SK-N-SH (cell line): ENCODE data around the gene OR2T4. TPM values are rescaled to one million over a fixed set of nuclear protein-coding genes. Genes with fewer than 3 reads are reported as not detected.

ENCODE experiments used
- CTCF ChIA-PET: fragments of 300-600, 350-600 bp; formaldehyde crosslinking; extraction: SDS; loops from one replicate; lab custom pipeline; 2021; lab: Yijun Ruan, JAX
- POLR2A ChIA-PET: fragments of 350-600 bp; sonication (Branson Sonifier 250); formaldehyde crosslinking; extraction: SDS; loops from one replicate; lab custom pipeline; 2020; ENCODE audit warnings: antibody characterized with exemption, inconsistent platforms; lab: Yijun Ruan, JAX
- DNase-seq: peaks from one replicate; pipeline ENCODE4 v3.0.0; 2012
- H2AFZ ChIP-seq: fragments of 200-600 bp; sonication (generic); 2 replicates; pipeline ENCODE4 v1.8.1; 2016; ENCODE audit warnings: antibody characterized with exemption, mild to moderate bottlenecking, low read depth
- H3F3A ChIP-seq: fragments of 200-600 bp; sonication (generic); replicated peaks from 2 replicates; pipeline ENCODE3; 2016; ENCODE audit warnings: antibody characterized with exemption, mild to moderate bottlenecking; ENCODE audit not compliant: insufficient read depth
- H3K27ac ChIP-seq, 2 experiments: fragments of 200-500 bp in 1 of 2; fragments of 200-600 bp in 1 of 2; sonication (Bioruptor generic) in 1 of 2; sonication (generic), shearing (Covaris generic) in 1 of 2; 2 replicates each; pipeline versions ENCODE4 v1.5.1 to v1.6.1; 2014 to 2016; ENCODE audit warnings: low read depth in 2 of 2, inconsistent platforms in 1 of 2, low read length in 1 of 2, mild to moderate bottlenecking in 1 of 2, mixed read lengths in 1 of 2
- H3K27me3 ChIP-seq: fragments of 200-600 bp; sonication (generic), shearing (Covaris generic); 2 replicates; pipeline ENCODE4 v1.6.1; 2016; ENCODE audit warnings: mixed run types; ENCODE audit not compliant: insufficient read depth
- H3K36me3 ChIP-seq, 2 experiments: fragments of 200-500 bp in 1 of 2; fragments of 200-600 bp in 1 of 2; sonication (Bioruptor generic) in 1 of 2; sonication (generic) in 1 of 2; replicated peaks in 1 of 2; 2 replicates each; pipeline versions ENCODE3 to v1.5.1; 2014 to 2016; ENCODE audit warnings: low read length in 1 of 2, mild to moderate bottlenecking in 1 of 2; ENCODE audit not compliant: insufficient read depth in 2 of 2, control insufficient read depth in 1 of 2
- H3K4me1 ChIP-seq, 2 experiments: fragments of 200-500 bp in 1 of 2; fragments of 200-600 bp in 1 of 2; sonication (Bioruptor generic) in 1 of 2; sonication (generic), shearing (Covaris generic) in 1 of 2; 2 replicates each; pipeline versions ENCODE4 v1.5.1 to v1.6.1; 2014 to 2016; ENCODE audit warnings: low read depth in 1 of 2, low read length in 1 of 2, mixed run types in 1 of 2; ENCODE audit not compliant: insufficient read depth in 2 of 2, control insufficient read depth in 1 of 2
- H3K4me2 ChIP-seq: fragments of 200-600 bp; sonication (generic), shearing (Covaris generic); 2 replicates; pipeline ENCODE4 v1.6.1; 2017; ENCODE audit warnings: mixed run types
- H3K4me3 ChIP-seq, 2 experiments: fragments of 200-500 bp in 1 of 2; fragments of 200-600 bp in 1 of 2; sonication (Bioruptor generic) in 1 of 2; sonication (generic), shearing (Covaris generic) in 1 of 2; 2 replicates each; pipeline versions ENCODE4 v1.5.1 to v1.8.1; 2014 to 2016; ENCODE audit warnings: low read depth in 2 of 2, inconsistent platforms in 1 of 2, low read length in 1 of 2, mild to moderate bottlenecking in 1 of 2, mixed read lengths in 1 of 2, moderate library complexity in 1 of 2
- H3K79me2 ChIP-seq: fragments of 200-600 bp; sonication (generic); 2 replicates; pipeline ENCODE4 v1.8.1; 2017; ENCODE audit warnings: mild to moderate bottlenecking; ENCODE audit not compliant: insufficient read depth
- H3K9ac ChIP-seq: fragments of 200-600 bp; sonication (generic); 2 replicates; pipeline ENCODE4 v1.6.1; 2017; ENCODE audit warnings: mixed run types
- H3K9me2 ChIP-seq: fragments of 200-600 bp; sonication (generic); 2 replicates; pipeline ENCODE4 v1.6.1; 2017; ENCODE audit warnings: mixed run types
- H3K9me3 ChIP-seq: fragments of 200-600 bp; sonication (generic); 2 replicates; pipeline ENCODE4 v1.6.1; 2017; ENCODE audit warnings: mixed run types, mild to moderate bottlenecking, moderate library complexity
- H4K20me1 ChIP-seq: fragments of 200-600 bp; sonication (generic); 2 replicates; pipeline ENCODE4 v1.6.1; 2017; ENCODE audit warnings: mild to moderate bottlenecking, mixed run types; ENCODE audit not compliant: insufficient read depth
- EP300 ChIP-seq, 2 experiments: IDR thresholded peaks; 2 replicates each; pipeline versions ENCODE4 v1.4.0 to v1.6.1; 2012; ENCODE audit warnings: borderline replicate concordance in 1 of 2, low read depth in 1 of 2, low read length in 1 of 2
- EZH2phosphoT487 ChIP-seq: fragments of 200-600 bp; sonication (generic); IDR thresholded peaks from 2 replicates; pipeline ENCODE4 v1.6.1; 2017; ENCODE audit warnings: low read depth, mixed run types, mild to moderate bottlenecking, antibody characterized with exemption, moderate library complexity, borderline replicate concordance
- FOXM1 ChIP-seq: IDR thresholded peaks from 2 replicates; pipeline ENCODE4 v1.4.0; 2012; ENCODE audit warnings: low read depth, mild to moderate bottlenecking
- GABPA ChIP-seq: IDR thresholded peaks from 2 replicates; pipeline ENCODE4 v1.4.0; 2012; ENCODE audit warnings: low read depth, mild to moderate bottlenecking
- MXI1 ChIP-seq: IDR thresholded peaks from 2 replicates; pipeline ENCODE4 v1.6.1; 2012; ENCODE audit warnings: mild to moderate bottlenecking, low read depth, low read length, improper control_type of control experiment
- NRF1 ChIP-seq: IDR thresholded peaks from 2 replicates; pipeline ENCODE4 v1.6.1; 2012; ENCODE audit warnings: low read depth, mild to moderate bottlenecking, low read length
- POLR2AphosphoS5 ChIP-seq: IDR thresholded peaks from 2 replicates; pipeline ENCODE4 v1.6.1; 2012; ENCODE audit warnings: low read depth, low read length
- RCOR1 ChIP-seq: fragments of 150-350 bp; IDR thresholded peaks from 2 replicates; pipeline ENCODE4 v1.6.1; 2017; ENCODE audit warnings: antibody characterized with exemption, low read length
- RFX5 ChIP-seq: IDR thresholded peaks from 2 replicates; pipeline ENCODE4 v1.6.1; 2012; ENCODE audit warnings: mild to moderate bottlenecking, improper control_type of control experiment, low read length
- SMC3 ChIP-seq: IDR thresholded peaks from 2 replicates; pipeline ENCODE4 v1.6.1; 2012; ENCODE audit warnings: low read depth, low read length, improper control_type of control experiment
- TAF1 ChIP-seq: IDR thresholded peaks from 2 replicates; pipeline ENCODE4 v1.6.1; 2012; ENCODE audit warnings: low read depth, mild to moderate bottlenecking, low read length, moderate library complexity, borderline replicate concordance
- TEAD4 ChIP-seq: IDR thresholded peaks from 2 replicates; pipeline ENCODE4 v1.4.0; 2012; ENCODE audit warnings: mild to moderate bottlenecking, borderline replicate concordance; ENCODE audit not compliant: insufficient read depth
- WGBS: methylation state at CpG from one replicate; pipeline ENCODE4 v1.1.6; 2017; ENCODE audit warnings: low lambda C conversion rate; 5-methylcytosine and 5-hydroxymethylcytosine counted together
- polyA plus RNA-seq, 3 experiments: library from polyadenylated mRNA; depleted of rRNA; stranded (reverse); fragments of >200 nt; gene quantifications; 2 replicates each; pipeline ENCODE4 v1.2.3, GENCODE V29; 2012
- TF ChIP-seq, protein P1 (sequence below): IDR thresholded peaks from 2 replicates; pipeline ENCODE4 v1.4.0; 2012; ENCODE audit warnings: low read depth
- TF ChIP-seq, protein P2 (sequence below): fragments of 200-600 bp; sonication (generic); IDR thresholded peaks from 2 replicates; pipeline ENCODE4 v1.6.1; 2017; ENCODE audit warnings: antibody characterized with exemption, mild to moderate bottlenecking, moderate library complexity
- TF ChIP-seq, protein P3 (sequence below): fragments of 150-350 bp; IDR thresholded peaks from 2 replicates; pipeline ENCODE4 v1.6.1; 2016; ENCODE audit warnings: mild to moderate bottlenecking, low read depth, low read length
- TF ChIP-seq, protein P4 (sequence below): IDR thresholded peaks from 2 replicates; pipeline ENCODE4 v1.4.0; 2012; ENCODE audit warnings: low read depth, borderline replicate concordance

OR2T4 gene
- polyA plus RNA-seq, 1 of the 3 experiments (the other 2 are of a cell fraction), result not detected

DNA sequence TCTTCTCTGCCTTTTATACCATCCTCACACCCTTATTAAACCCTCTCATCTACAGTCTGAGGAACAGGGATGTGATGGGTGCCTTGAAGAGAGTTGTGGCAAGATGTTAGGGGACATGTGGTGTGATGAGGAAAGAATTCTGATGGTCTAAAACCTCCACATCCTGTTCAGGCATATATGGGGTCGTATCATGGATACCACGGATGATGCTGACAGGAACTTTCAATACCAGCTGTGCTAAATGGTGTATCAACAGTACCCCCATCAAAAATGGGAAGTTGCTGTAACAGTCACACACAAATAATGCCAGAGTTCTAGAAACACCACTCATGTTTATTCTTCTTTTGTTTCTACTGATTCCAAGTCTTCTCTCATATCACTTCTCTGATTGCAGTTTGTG, 27.0 kb downstream of the OR2T4 start:
- Histone ChIP-seq H3F3A (no peaks in the 10 kb centered on the region), H3K4me1 (no peaks in the 10 kb centered on the region), H4K20me1 (no peaks in the 10 kb centered on the region), H3K27me3 (no peaks in the 10 kb centered on the region), H3K36me3 (no peaks in the 10 kb centered on the region), H3K27ac (no peak overlapping the region), H3K9me2 (no peaks in the 10 kb centered on the region), H3K9ac (no peak overlapping the region), H2AFZ (no peak overlapping the region), H3K4me2 (no peak overlapping the region), H3K9me3 (no peaks in the 10 kb centered on the region), H3K4me3 (no peak overlapping the region), H3K79me2 (no peaks in the 10 kb centered on the region)
- WGBS, result 0% methylated on average over 2 of the region's 2 CpGs
- no peak for DNase-seq
- POLR2A ChIA-PET, result no interaction called here
- CTCF ChIA-PET, result no interaction called here
- TF ChIP-seq NRF1, result no peak
- TF ChIP-seq, protein P1, sequence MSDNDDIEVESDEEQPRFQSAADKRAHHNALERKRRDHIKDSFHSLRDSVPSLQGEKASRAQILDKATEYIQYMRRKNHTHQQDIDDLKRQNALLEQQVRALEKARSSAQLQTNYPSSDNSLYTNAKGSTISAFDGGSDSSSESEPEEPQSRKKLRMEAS, result no peak
- TF ChIP-seq POLR2AphosphoS5, result no peak
- TF ChIP-seq RFX5, result no peak
- TF ChIP-seq GABPA, result no peak
- TF ChIP-seq, protein P2, sequence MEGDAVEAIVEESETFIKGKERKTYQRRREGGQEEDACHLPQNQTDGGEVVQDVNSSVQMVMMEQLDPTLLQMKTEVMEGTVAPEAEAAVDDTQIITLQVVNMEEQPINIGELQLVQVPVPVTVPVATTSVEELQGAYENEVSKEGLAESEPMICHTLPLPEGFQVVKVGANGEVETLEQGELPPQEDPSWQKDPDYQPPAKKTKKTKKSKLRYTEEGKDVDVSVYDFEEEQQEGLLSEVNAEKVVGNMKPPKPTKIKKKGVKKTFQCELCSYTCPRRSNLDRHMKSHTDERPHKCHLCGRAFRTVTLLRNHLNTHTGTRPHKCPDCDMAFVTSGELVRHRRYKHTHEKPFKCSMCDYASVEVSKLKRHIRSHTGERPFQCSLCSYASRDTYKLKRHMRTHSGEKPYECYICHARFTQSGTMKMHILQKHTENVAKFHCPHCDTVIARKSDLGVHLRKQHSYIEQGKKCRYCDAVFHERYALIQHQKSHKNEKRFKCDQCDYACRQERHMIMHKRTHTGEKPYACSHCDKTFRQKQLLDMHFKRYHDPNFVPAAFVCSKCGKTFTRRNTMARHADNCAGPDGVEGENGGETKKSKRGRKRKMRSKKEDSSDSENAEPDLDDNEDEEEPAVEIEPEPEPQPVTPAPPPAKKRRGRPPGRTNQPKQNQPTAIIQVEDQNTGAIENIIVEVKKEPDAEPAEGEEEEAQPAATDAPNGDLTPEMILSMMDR, result no peak
- TF ChIP-seq EP300 (IDR thresholded peaks at IDR 0.05; ENCODE audit: borderline replicate concordance in 1 of 2, low read depth in 1 of 2, low read length in 1 of 2), result no peak
- TF ChIP-seq EZH2phosphoT487, result no peak
- no peak for TF ChIP-seq FOXM1
- TF ChIP-seq, protein P3, sequence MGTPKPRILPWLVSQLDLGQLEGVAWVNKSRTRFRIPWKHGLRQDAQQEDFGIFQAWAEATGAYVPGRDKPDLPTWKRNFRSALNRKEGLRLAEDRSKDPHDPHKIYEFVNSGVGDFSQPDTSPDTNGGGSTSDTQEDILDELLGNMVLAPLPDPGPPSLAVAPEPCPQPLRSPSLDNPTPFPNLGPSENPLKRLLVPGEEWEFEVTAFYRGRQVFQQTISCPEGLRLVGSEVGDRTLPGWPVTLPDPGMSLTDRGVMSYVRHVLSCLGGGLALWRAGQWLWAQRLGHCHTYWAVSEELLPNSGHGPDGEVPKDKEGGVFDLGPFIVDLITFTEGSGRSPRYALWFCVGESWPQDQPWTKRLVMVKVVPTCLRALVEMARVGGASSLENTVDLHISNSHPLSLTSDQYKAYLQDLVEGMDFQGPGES, result no peak
- TF ChIP-seq SMC3, result no peak
- no peak for TF ChIP-seq MXI1
- no peak for TF ChIP-seq TAF1
- TF ChIP-seq, protein P4, sequence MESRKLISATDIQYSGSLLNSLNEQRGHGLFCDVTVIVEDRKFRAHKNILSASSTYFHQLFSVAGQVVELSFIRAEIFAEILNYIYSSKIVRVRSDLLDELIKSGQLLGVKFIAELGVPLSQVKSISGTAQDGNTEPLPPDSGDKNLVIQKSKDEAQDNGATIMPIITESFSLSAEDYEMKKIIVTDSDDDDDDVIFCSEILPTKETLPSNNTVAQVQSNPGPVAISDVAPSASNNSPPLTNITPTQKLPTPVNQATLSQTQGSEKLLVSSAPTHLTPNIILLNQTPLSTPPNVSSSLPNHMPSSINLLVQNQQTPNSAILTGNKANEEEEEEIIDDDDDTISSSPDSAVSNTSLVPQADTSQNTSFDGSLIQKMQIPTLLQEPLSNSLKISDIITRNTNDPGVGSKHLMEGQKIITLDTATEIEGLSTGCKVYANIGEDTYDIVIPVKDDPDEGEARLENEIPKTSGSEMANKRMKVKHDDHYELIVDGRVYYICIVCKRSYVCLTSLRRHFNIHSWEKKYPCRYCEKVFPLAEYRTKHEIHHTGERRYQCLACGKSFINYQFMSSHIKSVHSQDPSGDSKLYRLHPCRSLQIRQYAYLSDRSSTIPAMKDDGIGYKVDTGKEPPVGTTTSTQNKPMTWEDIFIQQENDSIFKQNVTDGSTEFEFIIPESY, result no peak
- no peak for TF ChIP-seq RCOR1
- no peak for TF ChIP-seq TEAD4
